HuH-7 (cell line): ENCODE measurements around the gene STAM.

ENCODE experiments used
- DNase-seq: peaks from one replicate; pipeline ENCODE4 v3.0.0; 2011; ENCODE audit warnings: low spot score

Gene STAM

GRCh38 chr10:17730667-17731066, 86.7 kb downstream of the STAM start:
- DNase-seq = no peak

GRCh38 chr10:17731331-17732020, 87.5 kb downstream of the STAM start:
- DNase-seq = no peak

- no peak for DNase-seq
Measured at GRCh38 chr10:17733620-17734019, 89.7 kb downstream of the STAM start.

GRCh38 chr10:17734432-17735080, 90.6 kb downstream of the STAM start:
- no peak for DNase-seq

- DNase-seq = no peak
Measured at GRCh38 chr10:17735166-17735941, 91.4 kb downstream of the STAM start.

GRCh38 chr10:17736223-17736622, 92.3 kb downstream of the STAM start:
- DNase-seq = no peak

GRCh38 chr10:17737027-17737965, 93.3 kb downstream of the STAM start:
- no peak for DNase-seq

GRCh38 chr10:17740668-17741067, 96.7 kb downstream of the STAM start:
- no peak for DNase-seq

- peak; percentile 21 for DNase-seq
Measured at GRCh38 chr10:17742918-17743317, 99.0 kb downstream of the STAM start.

GRCh38 chr10:17743437-17743836, 99.5 kb downstream of the STAM start:
- no peak for DNase-seq

- DNase-seq = no peak
Measured at GRCh38 chr10:17744341-17744861, 100.5 kb downstream of the STAM start.

- DNase-seq = no peak
Measured at GRCh38 chr10:17747883-17748550, 104.1 kb downstream of the STAM start.

- DNase-seq = no peak
Measured at GRCh38 chr10:17749890-17750289, 105.9 kb downstream of the STAM start.

- DNase-seq = no peak
Measured at GRCh38 chr10:17751781-17752445, 108.0 kb downstream of the STAM start, which contains the start of gene TMEM236. Gene TMEM236, plus strand, starts transcription at chr10:17752201. Its CDS starts 95 bp downstream, at chr10:17752296.

GRCh38 chr10:17756557-17757217, 112.7 kb downstream of the STAM start:
- DNase-seq = peak; percentile 17

GRCh38 chr10:17758200-17758599, 114.2 kb downstream of the STAM start:
- DNase-seq = no peak

GRCh38 chr10:17758896-17759295, 114.9 kb downstream of the STAM start:
- no peak for DNase-seq

- DNase-seq = no peak
Measured at GRCh38 chr10:17764142-17764541, 120.2 kb downstream of the STAM start.

- no peak for DNase-seq
Measured at GRCh38 chr10:17765602-17766001, 121.7 kb downstream of the STAM start.
